ENCODE data around the gene MYOD1. TPM values are rescaled to one million over a fixed set of nuclear protein-coding genes. Genes with fewer than 3 reads are reported as not detected.
A peak's percentile ranks its signal among the peaks of the same experiment; 100 is the strongest.

Gene MYOD1
- total and polyA plus RNA-seq, 2 of the 13 experiments (the other 11 are each of a cell fraction or from before 2014, with no cell fraction given): not detected

DNA sequence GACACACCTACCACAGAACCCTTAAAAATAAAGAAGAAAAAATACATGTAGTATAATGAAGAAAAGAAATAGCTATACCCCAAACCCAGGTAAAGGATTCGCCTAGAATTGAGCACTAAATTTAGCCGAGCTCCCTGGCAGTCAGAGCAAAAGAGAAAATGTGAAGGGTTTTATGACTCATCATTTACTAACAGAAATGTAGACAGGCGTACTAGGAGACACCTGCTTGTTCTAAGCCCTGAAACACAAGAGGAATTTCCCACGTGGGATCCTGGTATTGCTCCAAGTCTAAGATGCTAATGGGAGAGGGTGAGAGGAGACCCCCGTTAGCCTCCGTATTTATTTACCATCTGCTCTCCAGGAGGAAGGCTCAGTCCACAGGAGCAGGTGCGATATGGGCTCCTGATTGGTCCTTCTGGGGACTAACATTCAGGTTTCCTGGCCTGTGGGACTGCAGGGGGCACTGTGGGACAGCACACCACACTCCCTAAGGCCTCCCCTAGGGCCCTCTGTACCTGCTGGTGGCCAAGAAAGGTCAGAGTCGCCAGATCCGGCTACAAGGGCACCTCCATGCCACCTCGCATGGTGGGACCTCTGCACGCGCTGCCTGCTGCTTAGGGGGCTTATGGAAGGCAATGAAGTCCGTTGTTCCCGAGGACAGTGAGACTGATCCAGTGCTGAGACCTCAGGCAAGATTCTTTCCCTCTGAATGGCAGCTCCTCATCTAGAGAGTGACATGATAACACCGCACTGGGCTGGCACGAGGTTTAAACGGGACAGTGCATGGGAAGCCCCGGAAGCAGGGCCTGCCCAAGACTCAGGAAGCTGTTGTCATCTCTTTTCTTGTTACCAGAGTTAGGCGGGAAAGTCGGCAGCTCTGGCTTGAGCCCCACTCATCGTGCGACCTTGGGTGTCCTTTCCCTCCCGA lies 41.0 kb downstream of the MYOD1 start:
- WGBS (ENCODE audit: low lambda C conversion rate): 32% methylated on average over 14 of the region's 23 CpGs
- Histone ChIP-seq H2AFZ (ENCODE audit: low read length) (no peak overlapping the region), H3K27me3 (ENCODE audit: control insufficient read depth in 1 of 2, insufficient read depth in 2 of 2, low read length in 2 of 2) (peaks cover 3 to 6% of the 10 kb centered on the region in 2 experiments; a peak in 3 of 5 replicates), H3K9ac (ENCODE audit: insufficient read depth, low read depth, low read length) (no peak overlapping the region), H3K4me3 (replicated peaks in 1 of 3; ENCODE audit: insufficient read depth in 1 of 3, low read depth in 2 of 3, low read length in 3 of 3) (no peak overlapping the region), H3K4me1 (ENCODE audit: insufficient read depth, low read length) (peaks cover 11% of the 10 kb centered on the region; the same call in 1 of the 2 replicates), H3K27ac (ENCODE audit: extremely low read length, insufficient read depth, low read length) (no peak overlapping the region), H3K36me3 (replicated peaks in 1 of 2; ENCODE audit: control insufficient read depth in 1 of 2, insufficient read depth in 2 of 2, low read length in 2 of 2) (no peaks in the 10 kb centered on the region), H3K4me2 (ENCODE audit: low read depth, low read length) (peak overlapping the region; percentile 58), H4K20me1 (ENCODE audit: insufficient read depth, low read length) (no peaks in the 10 kb centered on the region), H3K79me2 (ENCODE audit: insufficient read depth, low read length) (no peaks in the 10 kb centered on the region), H3K9me3 (ENCODE audit: low read length) (no peaks in the 10 kb centered on the region)
- ATAC-seq: peak; percentile 99
- ChIA-PET POLR2A (no interaction called here), CTCF (ENCODE audit: low intra/inter-chr PET ratio, low total read pairs) (interaction anchor here (0.7 to 2.9 kb wide), 8 partner anchors 10 to 219 kb away, joined by 3 to 44 read pairs (median 4); no protein-coding TSS in a partner anchor)
- no TSS peak for BruUV-seq (replicated peaks)
- intact Hi-C loops (cut with micrococcal nuclease; ENCODE audit: unreplicated experiment): loop anchor here (1.0 to 10.0 kb wide), 6 partner anchors 29 to 344 kb away; partner anchors contain the start of gene SAAL1
- FAIRE-seq: peak; percentile 87
- DNase-seq (ENCODE audit: low spot score): peak; percentile 69
- in situ Hi-C loops (cut with HindIII; ENCODE audit: extremely low pct_ligation_motif_present, low pct_unique_long_range_greater_than_20kb): loop anchor here (5.0 kb wide), 1 partner anchor 217 kb away; no protein-coding TSS in a partner anchor
- TF ChIP-seq BORCS8-MEF2B (CRISPR knock-in tag; IDR thresholded peaks at IDR 0.05): peak; percentile 70
- no peak for TF ChIP-seq CEBPG (CRISPR knock-in tag; IDR thresholded peaks at IDR 0.05)
- TF ChIP-seq, protein P1, sequence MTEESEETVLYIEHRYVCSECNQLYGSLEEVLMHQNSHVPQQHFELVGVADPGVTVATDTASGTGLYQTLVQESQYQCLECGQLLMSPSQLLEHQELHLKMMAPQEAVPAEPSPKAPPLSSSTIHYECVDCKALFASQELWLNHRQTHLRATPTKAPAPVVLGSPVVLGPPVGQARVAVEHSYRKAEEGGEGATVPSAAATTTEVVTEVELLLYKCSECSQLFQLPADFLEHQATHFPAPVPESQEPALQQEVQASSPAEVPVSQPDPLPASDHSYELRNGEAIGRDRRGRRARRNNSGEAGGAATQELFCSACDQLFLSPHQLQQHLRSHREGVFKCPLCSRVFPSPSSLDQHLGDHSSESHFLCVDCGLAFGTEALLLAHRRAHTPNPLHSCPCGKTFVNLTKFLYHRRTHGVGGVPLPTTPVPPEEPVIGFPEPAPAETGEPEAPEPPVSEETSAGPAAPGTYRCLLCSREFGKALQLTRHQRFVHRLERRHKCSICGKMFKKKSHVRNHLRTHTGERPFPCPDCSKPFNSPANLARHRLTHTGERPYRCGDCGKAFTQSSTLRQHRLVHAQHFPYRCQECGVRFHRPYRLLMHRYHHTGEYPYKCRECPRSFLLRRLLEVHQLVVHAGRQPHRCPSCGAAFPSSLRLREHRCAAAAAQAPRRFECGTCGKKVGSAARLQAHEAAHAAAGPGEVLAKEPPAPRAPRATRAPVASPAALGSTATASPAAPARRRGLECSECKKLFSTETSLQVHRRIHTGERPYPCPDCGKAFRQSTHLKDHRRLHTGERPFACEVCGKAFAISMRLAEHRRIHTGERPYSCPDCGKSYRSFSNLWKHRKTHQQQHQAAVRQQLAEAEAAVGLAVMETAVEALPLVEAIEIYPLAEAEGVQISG (CRISPR knock-in tag; IDR thresholded peaks at IDR 0.05): 0 out of 2 replicates have a peak, but pooled peaks have one; percentile 46
- TF ChIP-seq, protein P2, sequence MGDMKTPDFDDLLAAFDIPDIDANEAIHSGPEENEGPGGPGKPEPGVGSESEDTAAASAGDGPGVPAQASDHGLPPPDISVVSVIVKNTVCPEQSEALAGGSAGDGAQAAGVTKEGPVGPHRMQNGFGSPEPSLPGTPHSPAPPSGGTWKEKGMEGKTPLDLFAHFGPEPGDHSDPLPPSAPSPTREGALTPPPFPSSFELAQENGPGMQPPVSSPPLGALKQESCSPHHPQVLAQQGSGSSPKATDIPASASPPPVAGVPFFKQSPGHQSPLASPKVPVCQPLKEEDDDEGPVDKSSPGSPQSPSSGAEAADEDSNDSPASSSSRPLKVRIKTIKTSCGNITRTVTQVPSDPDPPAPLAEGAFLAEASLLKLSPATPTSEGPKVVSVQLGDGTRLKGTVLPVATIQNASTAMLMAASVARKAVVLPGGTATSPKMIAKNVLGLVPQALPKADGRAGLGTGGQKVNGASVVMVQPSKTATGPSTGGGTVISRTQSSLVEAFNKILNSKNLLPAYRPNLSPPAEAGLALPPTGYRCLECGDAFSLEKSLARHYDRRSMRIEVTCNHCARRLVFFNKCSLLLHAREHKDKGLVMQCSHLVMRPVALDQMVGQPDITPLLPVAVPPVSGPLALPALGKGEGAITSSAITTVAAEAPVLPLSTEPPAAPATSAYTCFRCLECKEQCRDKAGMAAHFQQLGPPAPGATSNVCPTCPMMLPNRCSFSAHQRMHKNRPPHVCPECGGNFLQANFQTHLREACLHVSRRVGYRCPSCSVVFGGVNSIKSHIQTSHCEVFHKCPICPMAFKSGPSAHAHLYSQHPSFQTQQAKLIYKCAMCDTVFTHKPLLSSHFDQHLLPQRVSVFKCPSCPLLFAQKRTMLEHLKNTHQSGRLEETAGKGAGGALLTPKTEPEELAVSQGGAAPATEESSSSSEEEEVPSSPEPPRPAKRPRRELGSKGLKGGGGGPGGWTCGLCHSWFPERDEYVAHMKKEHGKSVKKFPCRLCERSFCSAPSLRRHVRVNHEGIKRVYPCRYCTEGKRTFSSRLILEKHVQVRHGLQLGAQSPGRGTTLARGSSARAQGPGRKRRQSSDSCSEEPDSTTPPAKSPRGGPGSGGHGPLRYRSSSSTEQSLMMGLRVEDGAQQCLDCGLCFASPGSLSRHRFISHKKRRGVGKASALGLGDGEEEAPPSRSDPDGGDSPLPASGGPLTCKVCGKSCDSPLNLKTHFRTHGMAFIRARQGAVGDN (CRISPR knock-in tag; IDR thresholded peaks at IDR 0.05): peak; percentile 64
- TF ChIP-seq, protein P3, sequence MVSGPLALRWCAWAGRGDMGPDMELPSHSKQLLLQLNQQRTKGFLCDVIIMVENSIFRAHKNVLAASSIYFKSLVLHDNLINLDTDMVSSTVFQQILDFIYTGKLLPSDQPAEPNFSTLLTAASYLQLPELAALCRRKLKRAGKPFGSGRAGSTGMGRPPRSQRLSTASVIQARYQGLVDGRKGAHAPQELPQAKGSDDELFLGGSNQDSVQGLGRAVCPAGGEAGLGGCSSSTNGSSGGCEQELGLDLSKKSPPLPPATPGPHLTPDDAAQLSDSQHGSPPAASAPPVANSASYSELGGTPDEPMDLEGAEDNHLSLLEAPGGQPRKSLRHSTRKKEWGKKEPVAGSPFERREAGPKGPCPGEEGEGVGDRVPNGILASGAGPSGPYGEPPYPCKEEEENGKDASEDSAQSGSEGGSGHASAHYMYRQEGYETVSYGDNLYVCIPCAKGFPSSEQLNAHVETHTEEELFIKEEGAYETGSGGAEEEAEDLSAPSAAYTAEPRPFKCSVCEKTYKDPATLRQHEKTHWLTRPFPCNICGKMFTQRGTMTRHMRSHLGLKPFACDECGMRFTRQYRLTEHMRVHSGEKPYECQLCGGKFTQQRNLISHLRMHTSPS (CRISPR knock-in tag; IDR thresholded peaks at IDR 0.05; ENCODE audit: low read depth): 0 out of 2 replicates have a peak, but pooled peaks have one; percentile 41
- no peak for TF ChIP-seq ADNP (CRISPR knock-in tag; IDR thresholded peaks at IDR 0.05)
- peak; percentile 43 for TF ChIP-seq ZNF883 (CRISPR knock-in tag; IDR thresholded peaks at IDR 0.05; ENCODE audit: not compliant biosample characterization)
- no peak for TF ChIP-seq PHF8 (CRISPR knock-in tag; IDR thresholded peaks at IDR 0.05)
- 0 out of 2 replicates have a peak, but pooled peaks have one; percentile 13 for TF ChIP-seq GATAD1 (CRISPR knock-in tag; IDR thresholded peaks at IDR 0.05)
- TF ChIP-seq, protein P4, sequence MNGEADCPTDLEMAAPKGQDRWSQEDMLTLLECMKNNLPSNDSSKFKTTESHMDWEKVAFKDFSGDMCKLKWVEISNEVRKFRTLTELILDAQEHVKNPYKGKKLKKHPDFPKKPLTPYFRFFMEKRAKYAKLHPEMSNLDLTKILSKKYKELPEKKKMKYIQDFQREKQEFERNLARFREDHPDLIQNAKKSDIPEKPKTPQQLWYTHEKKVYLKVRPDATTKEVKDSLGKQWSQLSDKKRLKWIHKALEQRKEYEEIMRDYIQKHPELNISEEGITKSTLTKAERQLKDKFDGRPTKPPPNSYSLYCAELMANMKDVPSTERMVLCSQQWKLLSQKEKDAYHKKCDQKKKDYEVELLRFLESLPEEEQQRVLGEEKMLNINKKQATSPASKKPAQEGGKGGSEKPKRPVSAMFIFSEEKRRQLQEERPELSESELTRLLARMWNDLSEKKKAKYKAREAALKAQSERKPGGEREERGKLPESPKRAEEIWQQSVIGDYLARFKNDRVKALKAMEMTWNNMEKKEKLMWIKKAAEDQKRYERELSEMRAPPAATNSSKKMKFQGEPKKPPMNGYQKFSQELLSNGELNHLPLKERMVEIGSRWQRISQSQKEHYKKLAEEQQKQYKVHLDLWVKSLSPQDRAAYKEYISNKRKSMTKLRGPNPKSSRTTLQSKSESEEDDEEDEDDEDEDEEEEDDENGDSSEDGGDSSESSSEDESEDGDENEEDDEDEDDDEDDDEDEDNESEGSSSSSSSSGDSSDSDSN (CRISPR knock-in tag; IDR thresholded peaks at IDR 0.05): 0 out of 2 replicates have a peak, but pooled peaks have one; percentile 28
